SK-N-SH (cell line): Measurements from ENCODE around the gene CCDC150. TPM values are rescaled to one million over a fixed set of nuclear protein-coding genes. Genes with fewer than 3 reads are reported as not detected.

Source experiments
- CTCF ChIA-PET: fragments of 300-600, 350-600 bp; formaldehyde crosslinking; extraction: SDS; loops from one replicate; lab custom pipeline; 2021; lab: Yijun Ruan, JAX
- POLR2A ChIA-PET: fragments of 350-600 bp; sonication (Branson Sonifier 250); formaldehyde crosslinking; extraction: SDS; loops from one replicate; lab custom pipeline; 2020; ENCODE audit warnings: antibody characterized with exemption, inconsistent platforms; lab: Yijun Ruan, JAX
- DNase-seq: peaks from one replicate; pipeline ENCODE4 v3.0.0; 2012
- H2AFZ ChIP-seq: fragments of 200-600 bp; sonication (generic); 2 replicates; pipeline ENCODE4 v1.8.1; 2016; ENCODE audit warnings: antibody characterized with exemption, mild to moderate bottlenecking, low read depth
- H3F3A ChIP-seq: fragments of 200-600 bp; sonication (generic); replicated peaks from 2 replicates; pipeline ENCODE3; 2016; ENCODE audit warnings: antibody characterized with exemption, mild to moderate bottlenecking; ENCODE audit not compliant: insufficient read depth
- H3K27ac ChIP-seq, 2 experiments: fragments of 200-500 bp in 1 of 2; fragments of 200-600 bp in 1 of 2; sonication (Bioruptor generic) in 1 of 2; sonication (generic), shearing (Covaris generic) in 1 of 2; 2 replicates each; pipeline versions ENCODE4 v1.5.1 to v1.6.1; 2014 to 2016; ENCODE audit warnings: low read depth in 2 of 2, inconsistent platforms in 1 of 2, low read length in 1 of 2, mild to moderate bottlenecking in 1 of 2, mixed read lengths in 1 of 2
- H3K27me3 ChIP-seq: fragments of 200-600 bp; sonication (generic), shearing (Covaris generic); 2 replicates; pipeline ENCODE4 v1.6.1; 2016; ENCODE audit warnings: mixed run types; ENCODE audit not compliant: insufficient read depth
- H3K36me3 ChIP-seq, 2 experiments: fragments of 200-500 bp in 1 of 2; fragments of 200-600 bp in 1 of 2; sonication (Bioruptor generic) in 1 of 2; sonication (generic) in 1 of 2; replicated peaks in 1 of 2; 2 replicates each; pipeline versions ENCODE3 to v1.5.1; 2014 to 2016; ENCODE audit warnings: low read length in 1 of 2, mild to moderate bottlenecking in 1 of 2; ENCODE audit not compliant: insufficient read depth in 2 of 2, control insufficient read depth in 1 of 2
- H3K4me1 ChIP-seq, 2 experiments: fragments of 200-500 bp in 1 of 2; fragments of 200-600 bp in 1 of 2; sonication (Bioruptor generic) in 1 of 2; sonication (generic), shearing (Covaris generic) in 1 of 2; 2 replicates each; pipeline versions ENCODE4 v1.5.1 to v1.6.1; 2014 to 2016; ENCODE audit warnings: low read depth in 1 of 2, low read length in 1 of 2, mixed run types in 1 of 2; ENCODE audit not compliant: insufficient read depth in 2 of 2, control insufficient read depth in 1 of 2
- H3K4me2 ChIP-seq: fragments of 200-600 bp; sonication (generic), shearing (Covaris generic); 2 replicates; pipeline ENCODE4 v1.6.1; 2017; ENCODE audit warnings: mixed run types
- H3K4me3 ChIP-seq, 2 experiments: fragments of 200-500 bp in 1 of 2; fragments of 200-600 bp in 1 of 2; sonication (Bioruptor generic) in 1 of 2; sonication (generic), shearing (Covaris generic) in 1 of 2; 2 replicates each; pipeline versions ENCODE4 v1.5.1 to v1.8.1; 2014 to 2016; ENCODE audit warnings: low read depth in 2 of 2, inconsistent platforms in 1 of 2, low read length in 1 of 2, mild to moderate bottlenecking in 1 of 2, mixed read lengths in 1 of 2, moderate library complexity in 1 of 2
- H3K79me2 ChIP-seq: fragments of 200-600 bp; sonication (generic); 2 replicates; pipeline ENCODE4 v1.8.1; 2017; ENCODE audit warnings: mild to moderate bottlenecking; ENCODE audit not compliant: insufficient read depth
- H3K9ac ChIP-seq: fragments of 200-600 bp; sonication (generic); 2 replicates; pipeline ENCODE4 v1.6.1; 2017; ENCODE audit warnings: mixed run types
- H3K9me2 ChIP-seq: fragments of 200-600 bp; sonication (generic); 2 replicates; pipeline ENCODE4 v1.6.1; 2017; ENCODE audit warnings: mixed run types
- H3K9me3 ChIP-seq: fragments of 200-600 bp; sonication (generic); 2 replicates; pipeline ENCODE4 v1.6.1; 2017; ENCODE audit warnings: mixed run types, mild to moderate bottlenecking, moderate library complexity
- H4K20me1 ChIP-seq: fragments of 200-600 bp; sonication (generic); 2 replicates; pipeline ENCODE4 v1.6.1; 2017; ENCODE audit warnings: mild to moderate bottlenecking, mixed run types; ENCODE audit not compliant: insufficient read depth
- EP300 ChIP-seq, 2 experiments: IDR thresholded peaks; 2 replicates each; pipeline versions ENCODE4 v1.4.0 to v1.6.1; 2012; ENCODE audit warnings: borderline replicate concordance in 1 of 2, low read depth in 1 of 2, low read length in 1 of 2
- FOSL2 ChIP-seq: IDR thresholded peaks from 2 replicates; pipeline ENCODE4 v1.4.0; 2012; ENCODE audit warnings: low read depth, mild to moderate bottlenecking, moderate library complexity, borderline replicate concordance
- FOXJ3 ChIP-seq: sonication (generic); formaldehyde crosslinking; IDR thresholded peaks from 2 replicates; pipeline ENCODE4 v1.5.1; 2020; ENCODE audit warnings: mild to moderate bottlenecking, missing genetic modification reagents
- GABPA ChIP-seq: IDR thresholded peaks from 2 replicates; pipeline ENCODE4 v1.4.0; 2012; ENCODE audit warnings: low read depth, mild to moderate bottlenecking
- GATA2 ChIP-seq: sonication (generic); formaldehyde crosslinking; IDR thresholded peaks from 2 replicates; pipeline ENCODE4 v1.5.0; 2020; ENCODE audit warnings: mild to moderate bottlenecking, missing genetic modification reagents
- NFIC ChIP-seq: IDR thresholded peaks from 2 replicates; pipeline ENCODE4 v1.4.0; 2012; ENCODE audit warnings: borderline replicate concordance
- POLR2AphosphoS5 ChIP-seq: IDR thresholded peaks from 2 replicates; pipeline ENCODE4 v1.6.1; 2012; ENCODE audit warnings: low read depth, low read length
- RAD21 ChIP-seq: IDR thresholded peaks from 2 replicates; pipeline ENCODE4 v1.6.1; 2012; ENCODE audit warnings: mild to moderate bottlenecking, low read length
- RCOR1 ChIP-seq: fragments of 150-350 bp; IDR thresholded peaks from 2 replicates; pipeline ENCODE4 v1.6.1; 2017; ENCODE audit warnings: antibody characterized with exemption, low read length
- RFX5 ChIP-seq: IDR thresholded peaks from 2 replicates; pipeline ENCODE4 v1.6.1; 2012; ENCODE audit warnings: mild to moderate bottlenecking, improper control_type of control experiment, low read length
- RXRA ChIP-seq: IDR thresholded peaks from 2 replicates; pipeline ENCODE4 v1.4.0; 2012; ENCODE audit warnings: low read depth, mild to moderate bottlenecking, borderline replicate concordance
- SMC3 ChIP-seq: IDR thresholded peaks from 2 replicates; pipeline ENCODE4 v1.6.1; 2012; ENCODE audit warnings: low read depth, low read length, improper control_type of control experiment
- TAF1 ChIP-seq: IDR thresholded peaks from 2 replicates; pipeline ENCODE4 v1.6.1; 2012; ENCODE audit warnings: low read depth, mild to moderate bottlenecking, low read length, moderate library complexity, borderline replicate concordance
- TCF12 ChIP-seq: IDR thresholded peaks from 2 replicates; pipeline ENCODE4 v1.4.0; 2012
- TEAD4 ChIP-seq: IDR thresholded peaks from 2 replicates; pipeline ENCODE4 v1.4.0; 2012; ENCODE audit warnings: mild to moderate bottlenecking, borderline replicate concordance; ENCODE audit not compliant: insufficient read depth
- WGBS: methylation state at CpG from one replicate; pipeline ENCODE4 v1.1.6; 2017; ENCODE audit warnings: low lambda C conversion rate; 5-methylcytosine and 5-hydroxymethylcytosine counted together
- polyA plus RNA-seq, 3 experiments: library from polyadenylated mRNA; depleted of rRNA; stranded (reverse); fragments of >200 nt; gene quantifications; 2 replicates each; pipeline ENCODE4 v1.2.3, GENCODE V29; 2012
- TF ChIP-seq, protein P1 (sequence below): fragments of 150-350 bp; IDR thresholded peaks from 2 replicates; pipeline ENCODE4 v1.6.1; 2017; ENCODE audit warnings: antibody characterized with exemption, low read length, low read depth, borderline replicate concordance
- TF ChIP-seq, protein P2 (sequence below): IDR thresholded peaks from 2 replicates; pipeline ENCODE4 v1.4.0; 2012; ENCODE audit warnings: low read depth, borderline replicate concordance
- TF ChIP-seq, protein P3 (sequence below): fragments of 150-350 bp; IDR thresholded peaks from 2 replicates; pipeline ENCODE4 v1.6.1; 2016; ENCODE audit warnings: mild to moderate bottlenecking, low read depth, low read length
- TF ChIP-seq, protein P4 (sequence below): fragments of 200-600 bp; sonication (generic); IDR thresholded peaks from 2 replicates; pipeline ENCODE4 v1.6.1; 2017; ENCODE audit warnings: antibody characterized with exemption, mild to moderate bottlenecking, moderate library complexity
- TF ChIP-seq, protein P5 (sequence below): IDR thresholded peaks from 2 replicates; pipeline ENCODE4 v1.4.0; 2012; ENCODE audit warnings: low read depth, borderline replicate concordance

Gene CCDC150
- polyA plus RNA-seq, 1 of the 3 experiments (the other 2 are of a cell fraction) = 4.6 TPM

DNA sequence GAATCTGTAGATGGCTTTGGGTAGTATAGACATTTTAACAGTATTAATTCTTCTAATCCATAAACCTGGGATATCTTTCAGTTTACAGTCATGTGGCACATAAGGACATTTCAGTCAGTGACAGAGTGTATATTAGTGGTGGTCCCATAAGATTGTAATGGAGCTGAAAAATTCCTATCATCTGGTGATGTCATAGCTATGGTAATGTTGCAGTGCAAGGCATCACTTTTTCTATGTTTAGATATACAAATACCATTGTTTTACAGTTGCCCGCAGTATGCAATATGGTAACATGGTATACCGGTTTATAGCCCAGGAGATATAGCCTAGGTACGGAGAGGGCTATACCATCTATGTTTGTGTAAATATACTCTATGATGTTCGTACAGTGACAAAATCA is 9.7 kb downstream of the CCDC150 start:
- DNase-seq = no peak
- H3K27me3 ChIP-seq = no peaks in the 10 kb centered on the region
- peaks cover 0 to 18% of the 10 kb centered on the region in 2 experiments for H3K36me3 ChIP-seq
- ChIA-PET CTCF (no interaction called here), POLR2A (no interaction called here)
- H3F3A ChIP-seq = no peaks in the 10 kb centered on the region
- no peak overlapping the region for H3K4me2 ChIP-seq
- 97% methylated on average over 4 of the region's 4 CpGs for WGBS
- no peak overlapping the region for H3K9ac ChIP-seq
- H3K4me1 ChIP-seq = no peaks in the 10 kb centered on the region
- H3K9me2 ChIP-seq = no peaks in the 10 kb centered on the region
- no peak overlapping the region for H2AFZ ChIP-seq
- no peaks in the 10 kb centered on the region for H4K20me1 ChIP-seq
- H3K79me2 ChIP-seq = peaks cover 49% of the 10 kb centered on the region
- TF ChIP-seq, protein P1, sequence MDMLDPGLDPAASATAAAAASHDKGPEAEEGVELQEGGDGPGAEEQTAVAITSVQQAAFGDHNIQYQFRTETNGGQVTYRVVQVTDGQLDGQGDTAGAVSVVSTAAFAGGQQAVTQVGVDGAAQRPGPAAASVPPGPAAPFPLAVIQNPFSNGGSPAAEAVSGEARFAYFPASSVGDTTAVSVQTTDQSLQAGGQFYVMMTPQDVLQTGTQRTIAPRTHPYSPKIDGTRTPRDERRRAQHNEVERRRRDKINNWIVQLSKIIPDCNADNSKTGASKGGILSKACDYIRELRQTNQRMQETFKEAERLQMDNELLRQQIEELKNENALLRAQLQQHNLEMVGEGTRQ = no peak
- TF ChIP-seq TAF1 (no peak), TCF12 (no peak), RFX5 (no peak), SMC3 (no peak), POLR2AphosphoS5 (no peak), FOSL2 (no peak), GATA2 (no peak), RCOR1 (no peak), NFIC (no peak), TEAD4 (no peak), RXRA (no peak), FOXJ3 (CRISPR knock-in tag) (no peak), RAD21 (no peak), EP300 (IDR thresholded peaks at IDR 0.05; ENCODE audit: borderline replicate concordance in 1 of 2, low read depth in 1 of 2, low read length in 1 of 2) (no peak), GABPA (no peak)
- TF ChIP-seq, protein P2, sequence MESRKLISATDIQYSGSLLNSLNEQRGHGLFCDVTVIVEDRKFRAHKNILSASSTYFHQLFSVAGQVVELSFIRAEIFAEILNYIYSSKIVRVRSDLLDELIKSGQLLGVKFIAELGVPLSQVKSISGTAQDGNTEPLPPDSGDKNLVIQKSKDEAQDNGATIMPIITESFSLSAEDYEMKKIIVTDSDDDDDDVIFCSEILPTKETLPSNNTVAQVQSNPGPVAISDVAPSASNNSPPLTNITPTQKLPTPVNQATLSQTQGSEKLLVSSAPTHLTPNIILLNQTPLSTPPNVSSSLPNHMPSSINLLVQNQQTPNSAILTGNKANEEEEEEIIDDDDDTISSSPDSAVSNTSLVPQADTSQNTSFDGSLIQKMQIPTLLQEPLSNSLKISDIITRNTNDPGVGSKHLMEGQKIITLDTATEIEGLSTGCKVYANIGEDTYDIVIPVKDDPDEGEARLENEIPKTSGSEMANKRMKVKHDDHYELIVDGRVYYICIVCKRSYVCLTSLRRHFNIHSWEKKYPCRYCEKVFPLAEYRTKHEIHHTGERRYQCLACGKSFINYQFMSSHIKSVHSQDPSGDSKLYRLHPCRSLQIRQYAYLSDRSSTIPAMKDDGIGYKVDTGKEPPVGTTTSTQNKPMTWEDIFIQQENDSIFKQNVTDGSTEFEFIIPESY = no peak
- TF ChIP-seq, protein P3, sequence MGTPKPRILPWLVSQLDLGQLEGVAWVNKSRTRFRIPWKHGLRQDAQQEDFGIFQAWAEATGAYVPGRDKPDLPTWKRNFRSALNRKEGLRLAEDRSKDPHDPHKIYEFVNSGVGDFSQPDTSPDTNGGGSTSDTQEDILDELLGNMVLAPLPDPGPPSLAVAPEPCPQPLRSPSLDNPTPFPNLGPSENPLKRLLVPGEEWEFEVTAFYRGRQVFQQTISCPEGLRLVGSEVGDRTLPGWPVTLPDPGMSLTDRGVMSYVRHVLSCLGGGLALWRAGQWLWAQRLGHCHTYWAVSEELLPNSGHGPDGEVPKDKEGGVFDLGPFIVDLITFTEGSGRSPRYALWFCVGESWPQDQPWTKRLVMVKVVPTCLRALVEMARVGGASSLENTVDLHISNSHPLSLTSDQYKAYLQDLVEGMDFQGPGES = no peak
- TF ChIP-seq, protein P4, sequence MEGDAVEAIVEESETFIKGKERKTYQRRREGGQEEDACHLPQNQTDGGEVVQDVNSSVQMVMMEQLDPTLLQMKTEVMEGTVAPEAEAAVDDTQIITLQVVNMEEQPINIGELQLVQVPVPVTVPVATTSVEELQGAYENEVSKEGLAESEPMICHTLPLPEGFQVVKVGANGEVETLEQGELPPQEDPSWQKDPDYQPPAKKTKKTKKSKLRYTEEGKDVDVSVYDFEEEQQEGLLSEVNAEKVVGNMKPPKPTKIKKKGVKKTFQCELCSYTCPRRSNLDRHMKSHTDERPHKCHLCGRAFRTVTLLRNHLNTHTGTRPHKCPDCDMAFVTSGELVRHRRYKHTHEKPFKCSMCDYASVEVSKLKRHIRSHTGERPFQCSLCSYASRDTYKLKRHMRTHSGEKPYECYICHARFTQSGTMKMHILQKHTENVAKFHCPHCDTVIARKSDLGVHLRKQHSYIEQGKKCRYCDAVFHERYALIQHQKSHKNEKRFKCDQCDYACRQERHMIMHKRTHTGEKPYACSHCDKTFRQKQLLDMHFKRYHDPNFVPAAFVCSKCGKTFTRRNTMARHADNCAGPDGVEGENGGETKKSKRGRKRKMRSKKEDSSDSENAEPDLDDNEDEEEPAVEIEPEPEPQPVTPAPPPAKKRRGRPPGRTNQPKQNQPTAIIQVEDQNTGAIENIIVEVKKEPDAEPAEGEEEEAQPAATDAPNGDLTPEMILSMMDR = no peak
- TF ChIP-seq, protein P5, sequence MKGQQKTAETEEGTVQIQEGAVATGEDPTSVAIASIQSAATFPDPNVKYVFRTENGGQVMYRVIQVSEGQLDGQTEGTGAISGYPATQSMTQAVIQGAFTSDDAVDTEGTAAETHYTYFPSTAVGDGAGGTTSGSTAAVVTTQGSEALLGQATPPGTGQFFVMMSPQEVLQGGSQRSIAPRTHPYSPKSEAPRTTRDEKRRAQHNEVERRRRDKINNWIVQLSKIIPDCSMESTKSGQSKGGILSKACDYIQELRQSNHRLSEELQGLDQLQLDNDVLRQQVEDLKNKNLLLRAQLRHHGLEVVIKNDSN = no peak
- no peak overlapping the region for H3K4me3 ChIP-seq
- H3K27ac ChIP-seq = no peak overlapping the region
- H3K9me3 ChIP-seq = peaks cover 15% of the 10 kb centered on the region
